ENCODE results near the gene ZNF385B.

DNA sequence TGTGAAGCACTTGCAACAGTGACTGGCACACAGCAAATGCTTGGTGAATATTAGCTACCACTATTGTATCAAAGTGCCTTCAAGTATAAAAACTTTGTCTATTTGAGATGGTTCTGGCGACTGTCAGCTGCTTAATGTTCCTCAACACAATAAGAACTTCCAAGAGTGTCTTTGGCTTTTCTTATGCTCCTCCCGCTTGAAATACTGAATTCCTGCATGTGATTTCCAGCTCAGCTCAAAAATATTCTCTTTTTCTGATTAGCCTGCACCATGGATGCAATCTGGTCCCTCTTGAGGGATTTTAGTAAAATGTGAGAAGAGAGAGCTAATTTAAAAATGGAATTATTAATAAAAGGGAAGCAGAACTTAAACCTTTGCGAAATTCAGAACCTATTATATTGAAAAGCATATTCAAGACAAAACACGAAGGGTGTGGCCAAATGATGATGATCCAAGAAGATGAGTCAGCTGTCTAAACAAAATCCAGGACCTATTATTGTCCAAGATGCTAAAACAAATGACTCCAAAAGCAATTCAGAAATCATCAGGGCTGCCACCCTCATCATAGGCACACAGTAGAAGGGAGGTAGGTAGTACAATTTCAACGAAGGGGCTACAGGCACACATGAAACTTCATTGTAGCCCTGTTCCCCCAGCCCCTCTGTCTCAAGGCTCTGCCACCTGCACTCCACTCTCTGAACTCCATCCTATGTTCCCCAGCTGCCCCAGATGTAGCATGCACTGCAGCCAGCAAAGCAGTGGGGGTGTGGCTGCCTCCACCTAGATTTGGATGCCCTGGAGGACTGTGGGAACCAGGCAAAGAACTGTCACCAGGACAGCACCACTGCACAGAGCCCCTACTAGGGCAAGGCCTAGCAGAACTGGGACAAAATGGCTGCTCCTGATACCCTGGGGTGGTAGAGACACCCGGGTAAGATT lies 190.1 kb downstream of the ZNF385B start:
- TF ChIP-seq, protein P1, sequence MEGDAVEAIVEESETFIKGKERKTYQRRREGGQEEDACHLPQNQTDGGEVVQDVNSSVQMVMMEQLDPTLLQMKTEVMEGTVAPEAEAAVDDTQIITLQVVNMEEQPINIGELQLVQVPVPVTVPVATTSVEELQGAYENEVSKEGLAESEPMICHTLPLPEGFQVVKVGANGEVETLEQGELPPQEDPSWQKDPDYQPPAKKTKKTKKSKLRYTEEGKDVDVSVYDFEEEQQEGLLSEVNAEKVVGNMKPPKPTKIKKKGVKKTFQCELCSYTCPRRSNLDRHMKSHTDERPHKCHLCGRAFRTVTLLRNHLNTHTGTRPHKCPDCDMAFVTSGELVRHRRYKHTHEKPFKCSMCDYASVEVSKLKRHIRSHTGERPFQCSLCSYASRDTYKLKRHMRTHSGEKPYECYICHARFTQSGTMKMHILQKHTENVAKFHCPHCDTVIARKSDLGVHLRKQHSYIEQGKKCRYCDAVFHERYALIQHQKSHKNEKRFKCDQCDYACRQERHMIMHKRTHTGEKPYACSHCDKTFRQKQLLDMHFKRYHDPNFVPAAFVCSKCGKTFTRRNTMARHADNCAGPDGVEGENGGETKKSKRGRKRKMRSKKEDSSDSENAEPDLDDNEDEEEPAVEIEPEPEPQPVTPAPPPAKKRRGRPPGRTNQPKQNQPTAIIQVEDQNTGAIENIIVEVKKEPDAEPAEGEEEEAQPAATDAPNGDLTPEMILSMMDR (IDR thresholded peaks at IDR 0.05): no peak
- TF ChIP-seq POLR2A (IDR thresholded peaks at IDR 0.05): no peak

Data from adrenal gland (tissue), 5 donors.